ENCODE results near the gene CUEDC2. TPM values are rescaled to one million over a fixed set of nuclear protein-coding genes. Genes with fewer than 3 reads are reported as not detected.

The CUEDC2 gene
- total RNA-seq, 1 experiment from 2014 or later = 64.5 TPM

GRCh38 chr10:102410429-102411073, 21.8 kb downstream of the CUEDC2 start:
- Mint-ChIP-seq H3K27me3 (ENCODE audit: insufficient read depth, unreplicated experiment) (peaks cover 54% of the 10 kb centered on the region), H3K4me1 (ENCODE audit: insufficient read depth, unreplicated experiment) (no peaks in the 10 kb centered on the region), H3K36me3 (ENCODE audit: insufficient read depth, unreplicated experiment) (no peaks in the 10 kb centered on the region), H3K27ac (ENCODE audit: low read depth, unreplicated experiment) (no peak overlapping the region), H3K4me3 (ENCODE audit: unreplicated experiment) (no peak overlapping the region), H3K9me3 (ENCODE audit: unreplicated experiment) (no peaks in the 10 kb centered on the region)
- POLR2A ChIA-PET = interaction anchor here (1.4 to 1.9 kb wide), 2 partner anchors 10 to 15 kb away, joined by 7 to 9 read pairs; partner anchors contain the start of genes FBXL15 and NFKB2
- intact Hi-C loops (cut with micrococcal nuclease) = no loop called here
- no peak for DNase-seq (ENCODE audit: unreplicated experiment)
- no TSS peak for BruUV-seq (replicated peaks)
- no peak for TF ChIP-seq CTCF (IDR thresholded peaks at IDR 0.05; ENCODE audit: unreplicated experiment)
- CTCF ChIA-PET = interaction anchor here (0.6 to 1.5 kb wide), 4 partner anchors 8 to 175 kb away, joined by 4 to 9 read pairs (median 6); no protein-coding TSS in a partner anchor

- no peak for TF ChIP-seq CTCF (IDR thresholded peaks at IDR 0.05; ENCODE audit: unreplicated experiment)
- ChIA-PET CTCF (interaction anchor here (0.6 to 1.5 kb wide), 3 partner anchors 10 to 174 kb away, joined by 4 to 9 read pairs (median 6); no protein-coding TSS in a partner anchor), POLR2A (interaction anchor here (0.6 to 1.9 kb wide), 4 partner anchors 11 to 23 kb away, joined by 3 to 9 read pairs (median 6); partner anchors contain the start of genes CUEDC2, FBXL15 and NFKB2)
- H3K27ac Mint-ChIP-seq (ENCODE audit: low read depth, unreplicated experiment) = no peak overlapping the region
- no peaks in the 10 kb centered on the region for H3K4me1 Mint-ChIP-seq (ENCODE audit: insufficient read depth, unreplicated experiment)
- H3K9me3 Mint-ChIP-seq (ENCODE audit: unreplicated experiment) = no peaks in the 10 kb centered on the region
- no TSS peak for BruUV-seq (replicated peaks)
- peaks cover 53% of the 10 kb centered on the region for H3K27me3 Mint-ChIP-seq (ENCODE audit: insufficient read depth, unreplicated experiment)
- intact Hi-C loops (cut with micrococcal nuclease) = no loop called here
- H3K4me3 Mint-ChIP-seq (ENCODE audit: unreplicated experiment) = peak overlapping the region; percentile 55
- no peak for DNase-seq (ENCODE audit: unreplicated experiment)
- no peaks in the 10 kb centered on the region for H3K36me3 Mint-ChIP-seq (ENCODE audit: insufficient read depth, unreplicated experiment)
Observed at GRCh38 chr10:102409604-102410428, 22.6 kb downstream of the CUEDC2 start.

- Mint-ChIP-seq H3K4me1 (ENCODE audit: insufficient read depth, unreplicated experiment) (no peaks in the 10 kb centered on the region), H3K27me3 (ENCODE audit: insufficient read depth, unreplicated experiment) (peaks cover 53% of the 10 kb centered on the region), H3K9me3 (ENCODE audit: unreplicated experiment) (no peaks in the 10 kb centered on the region), H3K27ac (ENCODE audit: low read depth, unreplicated experiment) (no peak overlapping the region), H3K36me3 (ENCODE audit: insufficient read depth, unreplicated experiment) (no peaks in the 10 kb centered on the region), H3K4me3 (ENCODE audit: unreplicated experiment) (peak overlapping the region; percentile 55)
- no peak for TF ChIP-seq CTCF (IDR thresholded peaks at IDR 0.05; ENCODE audit: unreplicated experiment)
- intact Hi-C loops (cut with micrococcal nuclease) = no loop called here
- ChIA-PET CTCF (interaction anchor here (1.5 kb wide), 1 partner anchor 9 kb away, joined by 9 read pairs; no protein-coding TSS in a partner anchor), POLR2A (interaction anchor here (0.5 to 1.9 kb wide), 4 partner anchors 11 to 28 kb away, joined by 3 to 9 read pairs (median 5); partner anchors contain the start of genes CUEDC2, FBXL15 and NFKB2)
- BruUV-seq (replicated peaks) = no TSS peak
- no peak for DNase-seq (ENCODE audit: unreplicated experiment)
Observed at GRCh38 chr10:102408728-102409603, 23.4 kb downstream of the CUEDC2 start.

All from MCF 10A (cell line).